ENCODE data around the gene HOXA5.
A peak's percentile ranks its signal among the peaks of the same experiment; 100 is the strongest.

HOXA5 gene

DNA sequence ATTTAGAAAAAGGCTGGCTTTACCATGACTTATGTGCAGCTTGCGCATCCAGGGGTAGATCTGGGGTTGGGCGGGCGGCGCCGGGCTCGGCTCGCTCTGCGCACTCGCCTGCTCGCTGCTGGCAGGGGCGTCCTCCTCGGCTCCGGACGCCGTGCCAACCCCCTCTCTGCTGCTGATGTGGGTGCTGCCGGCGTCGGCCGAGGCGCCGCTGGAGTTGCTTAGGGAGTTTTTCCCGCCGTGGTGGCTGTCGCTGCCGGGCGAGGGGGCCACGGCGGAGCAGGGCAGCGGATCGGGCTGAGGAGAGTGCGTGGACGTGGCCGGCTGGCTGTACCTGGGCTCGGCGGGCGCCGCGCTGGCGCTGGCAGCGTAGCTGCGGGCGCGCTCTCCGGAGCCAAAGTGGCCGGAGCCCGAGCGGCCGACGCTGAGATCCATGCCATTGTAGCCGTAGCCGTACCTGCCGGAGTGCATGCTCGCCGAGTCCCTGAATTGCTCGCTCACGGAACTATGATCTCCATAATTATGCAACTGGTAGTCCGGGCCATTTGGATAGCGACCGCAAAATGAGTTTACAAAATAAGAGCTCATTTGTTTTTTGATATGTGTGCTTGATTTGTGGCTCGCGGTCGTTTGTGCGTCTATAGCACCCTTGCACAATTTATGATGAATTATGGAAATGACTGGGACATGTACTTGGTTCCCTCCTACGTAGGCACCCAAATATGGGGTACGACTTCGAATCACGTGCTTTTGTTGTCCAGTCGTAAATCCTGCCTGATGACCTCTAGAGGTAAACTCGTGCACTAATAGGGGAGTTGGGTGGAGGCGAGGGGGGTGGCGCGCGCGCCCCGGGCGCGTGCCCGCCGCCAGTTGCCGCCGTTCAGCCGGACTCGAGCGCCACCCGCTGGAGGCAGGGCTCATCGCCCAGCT is at the start of gene HOXA5:
Gene HOXA5 (minus strand): TSS at position 659 of the 927 bp plus-strand sequence. CDS start 74 bp downstream, at position 585.
- no peak for DNase-seq

- no peak for DNase-seq
Measured at GRCh38 chr7:27192546-27193334, 49.3 kb upstream of the HOXA5 start.

GRCh38 chr7:27191833-27192545 is 48.5 kb upstream of the HOXA5 start:
- DNase-seq, result no peak

DNA sequence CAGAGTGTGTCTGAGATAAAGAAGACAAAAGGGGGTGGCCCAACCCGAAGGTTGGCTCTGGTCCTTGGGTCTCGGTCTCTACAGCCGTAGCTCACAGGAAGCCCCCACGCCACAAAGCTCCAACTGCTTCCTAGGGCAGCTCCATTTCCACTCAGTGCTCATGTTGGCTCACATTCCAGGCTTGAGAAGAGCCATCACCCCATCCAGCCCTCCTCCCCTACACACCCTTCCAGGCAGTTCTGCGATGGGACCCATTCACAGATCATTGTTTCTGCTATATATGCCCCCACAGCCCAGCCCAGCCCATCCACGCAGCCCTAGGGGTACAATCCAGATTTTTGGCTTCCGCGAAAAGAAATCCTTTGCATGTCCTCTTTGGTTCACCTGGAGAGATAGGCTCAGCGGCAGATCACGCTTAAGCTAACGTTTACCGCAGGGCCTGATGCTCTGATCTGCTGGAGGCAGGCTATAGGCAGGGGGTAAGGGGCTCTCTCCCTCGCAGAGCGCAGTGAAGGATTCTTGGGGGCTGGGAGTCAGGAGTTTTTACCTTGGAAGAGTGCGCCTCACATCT is 47.8 kb upstream of the HOXA5 start:
- no peak for DNase-seq

- no peak for DNase-seq
Measured at GRCh38 chr7:27189997-27190748, 46.7 kb upstream of the HOXA5 start.

- no peak for DNase-seq
Measured at GRCh38 chr7:27189295-27189996, 46.0 kb upstream of the HOXA5 start.

DNA sequence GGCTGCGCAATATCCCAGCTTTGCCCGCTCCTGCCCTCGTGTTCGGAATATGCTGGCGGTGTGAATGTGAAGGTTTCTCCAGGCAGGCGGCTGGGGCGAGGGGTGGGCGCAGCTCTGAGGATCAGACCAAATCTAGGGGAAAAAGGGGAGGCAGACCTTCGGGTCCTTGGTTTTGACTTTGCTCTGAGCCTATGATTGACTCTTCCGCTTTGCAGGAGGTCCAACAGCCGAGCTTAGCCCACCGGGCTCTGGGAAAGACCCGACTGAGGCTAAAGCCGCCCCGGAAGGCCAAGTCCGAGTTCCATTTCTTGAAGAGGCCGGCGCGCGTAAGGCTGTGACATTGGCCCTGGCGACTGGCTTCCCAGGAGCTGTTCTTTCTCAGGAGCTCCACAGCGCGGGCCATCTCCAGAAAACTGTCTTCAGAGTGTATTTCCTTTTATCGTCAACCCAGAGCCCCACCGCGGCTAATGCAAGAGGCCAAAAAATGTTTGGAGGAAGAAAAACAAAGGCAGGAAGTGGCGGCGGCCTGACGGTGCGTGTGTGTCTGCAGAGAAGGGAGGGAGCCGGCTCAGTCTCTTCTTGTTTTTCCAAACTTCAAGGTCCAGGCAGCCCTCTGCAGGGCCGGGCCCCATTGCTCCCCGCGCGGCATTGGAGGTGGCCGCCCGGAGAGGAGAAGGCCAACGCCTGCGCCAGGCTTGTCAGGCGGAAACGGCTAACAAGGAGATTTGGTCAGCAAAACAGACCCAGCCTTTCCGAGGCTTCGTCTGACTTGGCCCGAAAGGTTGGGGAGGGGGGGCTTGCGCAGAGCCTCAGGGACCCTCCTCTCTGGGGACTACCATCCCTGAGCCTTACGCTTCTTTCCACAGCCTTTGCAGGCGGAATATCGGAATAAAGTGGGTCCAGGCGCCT is 45.2 kb upstream of the HOXA5 start:
- DNase-seq, result peak; percentile 39

- no peak for DNase-seq
Measured at GRCh38 chr7:27187475-27188385, 44.2 kb upstream of the HOXA5 start.

- no peak for DNase-seq
Measured at GRCh38 chr7:27186668-27187474, 43.4 kb upstream of the HOXA5 start.

DNA sequence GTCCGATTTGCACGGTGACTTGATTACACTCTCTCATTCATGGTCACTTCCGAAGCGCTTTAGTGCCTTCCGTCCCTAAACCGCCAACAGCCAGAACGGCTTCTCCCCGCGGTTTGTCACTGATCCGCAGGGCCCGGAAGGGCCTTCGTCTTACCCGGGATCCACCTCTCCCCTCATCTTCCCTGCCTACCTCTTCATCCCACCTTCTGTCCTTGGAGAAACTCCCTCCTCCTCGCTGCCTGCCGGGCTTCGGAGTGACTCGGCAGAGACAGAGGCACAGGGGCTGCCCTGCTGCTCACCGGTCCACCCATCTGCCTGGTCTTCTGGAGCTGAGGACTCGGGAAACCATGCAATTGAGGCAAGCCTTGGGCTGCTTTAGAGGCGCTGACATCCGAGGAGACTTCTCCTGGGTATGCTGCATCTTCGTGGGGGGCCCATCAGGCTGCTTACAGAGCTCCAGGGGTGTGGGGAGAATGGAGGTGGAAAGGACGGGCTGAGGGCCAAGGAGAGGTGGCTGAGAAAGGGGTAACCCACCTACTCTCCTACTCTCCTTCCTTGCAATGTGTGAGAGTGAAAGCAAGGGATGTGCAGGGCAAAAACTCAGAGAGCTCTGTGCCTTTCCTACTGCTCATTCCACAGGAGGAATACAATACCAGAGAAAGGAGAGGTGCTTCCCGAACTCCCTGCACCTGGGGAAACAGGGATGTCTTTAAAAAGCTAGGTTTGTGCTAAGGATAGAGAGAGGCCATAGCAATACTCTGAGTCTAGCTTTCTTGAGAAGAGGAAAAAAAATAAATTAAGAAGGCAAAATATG is 42.6 kb upstream of the HOXA5 start:
- DNase-seq, result no peak

GRCh38 chr7:27185013-27185853 is 41.8 kb upstream of the HOXA5 start, which contains the start of gene HOXA11:
TSS of gene HOXA11 (minus strand) at chr7:27185232. CDS start at chr7:27185144, 88 bp downstream.
- DNase-seq, result no peak

- no peak for DNase-seq
Measured at GRCh38 chr7:27184337-27185012, 41.0 kb upstream of the HOXA5 start.

DNA sequence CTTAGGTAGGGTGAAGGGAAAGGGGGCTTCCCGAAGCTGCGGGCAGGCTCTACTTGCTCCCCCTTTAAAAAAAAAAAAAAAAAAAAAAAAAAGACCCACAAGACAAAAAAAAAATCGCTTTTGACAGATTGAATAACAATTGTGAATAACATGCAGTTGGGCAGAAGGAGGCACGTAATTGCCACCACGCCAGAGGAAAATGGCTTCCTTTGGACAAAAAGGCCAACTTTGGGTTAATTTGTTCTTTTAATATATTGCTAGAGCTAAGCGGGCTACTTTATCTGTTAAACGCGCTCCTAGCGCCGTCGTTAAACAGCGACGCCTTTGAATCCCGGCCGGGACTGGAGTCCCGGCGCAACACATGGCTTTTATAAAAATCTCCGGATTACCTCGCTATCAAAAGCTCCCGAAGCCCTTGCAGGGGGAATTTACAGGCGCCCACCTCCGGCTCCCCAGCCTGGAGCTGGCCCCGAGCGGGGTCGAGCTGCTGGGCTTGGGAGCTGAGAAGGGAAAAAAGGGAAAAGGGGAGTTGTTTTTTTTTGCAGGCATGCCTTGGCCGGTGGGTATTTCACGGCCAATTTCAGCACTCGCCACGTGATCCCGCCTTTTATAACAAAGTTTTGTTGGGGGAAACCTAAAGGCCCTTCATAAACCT is 40.3 kb upstream of the HOXA5 start:
- no peak for DNase-seq

DNA sequence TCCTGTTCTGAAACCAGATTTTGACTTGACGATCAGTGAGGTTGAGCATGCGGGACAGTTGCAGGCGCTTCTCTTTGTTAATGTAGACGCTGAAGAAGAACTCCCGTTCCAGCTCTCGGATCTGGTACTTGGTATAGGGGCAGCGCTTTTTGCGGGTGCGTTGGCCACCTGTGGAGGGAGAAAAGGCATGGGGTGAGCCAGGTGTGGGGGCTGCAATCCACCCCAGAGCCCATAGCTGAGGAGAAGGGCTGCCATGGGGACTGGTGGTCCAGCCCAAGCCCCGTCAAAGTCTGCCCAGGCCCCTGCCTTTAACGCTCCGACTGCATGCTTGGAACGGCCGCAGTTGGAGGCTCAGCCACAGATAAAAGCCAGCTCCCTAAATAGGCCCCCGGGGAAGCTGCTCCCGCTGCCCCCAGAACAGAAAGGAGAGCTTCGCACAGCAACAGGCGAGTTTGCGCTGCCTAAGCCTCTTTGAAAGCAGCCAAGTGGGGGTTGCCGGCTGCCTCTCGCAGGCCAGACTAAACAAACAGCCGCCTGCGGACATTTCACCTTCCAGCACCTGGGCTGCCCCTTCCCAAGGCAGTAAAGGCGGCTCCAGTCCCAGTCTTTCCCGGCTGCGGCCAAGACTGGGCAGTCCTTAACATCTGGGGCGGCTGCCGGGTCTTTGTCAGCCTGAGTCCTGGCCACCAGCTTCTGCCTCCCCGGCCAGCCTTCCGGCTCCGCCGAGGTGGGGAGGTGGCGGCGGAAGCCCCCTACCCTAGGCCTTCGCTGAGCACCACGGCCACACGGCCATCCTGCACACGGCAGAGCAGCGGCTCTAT is 39.6 kb upstream of the HOXA5 start:
- DNase-seq, result no peak
